Measurements from ENCODE around the gene RNF112. TPM values are rescaled to one million over a fixed set of nuclear protein-coding genes. Genes with fewer than 3 reads are reported as not detected.

The RNF112 gene, protein sequence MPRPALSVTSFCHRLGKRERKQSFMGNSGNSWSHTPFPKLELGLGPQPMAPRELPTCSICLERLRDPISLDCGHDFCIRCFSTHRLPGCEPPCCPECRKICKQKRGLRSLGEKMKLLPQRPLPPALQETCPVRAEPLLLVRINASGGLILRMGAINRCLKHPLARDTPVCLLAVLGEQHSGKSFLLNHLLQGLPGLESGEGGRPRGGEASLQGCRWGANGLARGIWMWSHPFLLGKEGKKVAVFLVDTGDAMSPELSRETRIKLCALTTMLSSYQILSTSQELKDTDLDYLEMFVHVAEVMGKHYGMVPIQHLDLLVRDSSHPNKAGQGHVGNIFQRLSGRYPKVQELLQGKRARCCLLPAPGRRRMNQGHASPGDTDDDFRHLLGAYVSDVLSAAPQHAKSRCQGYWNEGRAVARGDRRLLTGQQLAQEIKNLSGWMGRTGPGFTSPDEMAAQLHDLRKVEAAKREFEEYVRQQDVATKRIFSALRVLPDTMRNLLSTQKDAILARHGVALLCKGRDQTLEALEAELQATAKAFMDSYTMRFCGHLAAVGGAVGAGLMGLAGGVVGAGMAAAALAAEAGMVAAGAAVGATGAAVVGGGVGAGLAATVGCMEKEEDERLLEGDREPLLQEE
- 0.48 to 0.71 TPM (median 0.62 TPM) in 5 replicates for total RNA-seq (2022; extraction: Qiagen RNA extraction)

DNA sequence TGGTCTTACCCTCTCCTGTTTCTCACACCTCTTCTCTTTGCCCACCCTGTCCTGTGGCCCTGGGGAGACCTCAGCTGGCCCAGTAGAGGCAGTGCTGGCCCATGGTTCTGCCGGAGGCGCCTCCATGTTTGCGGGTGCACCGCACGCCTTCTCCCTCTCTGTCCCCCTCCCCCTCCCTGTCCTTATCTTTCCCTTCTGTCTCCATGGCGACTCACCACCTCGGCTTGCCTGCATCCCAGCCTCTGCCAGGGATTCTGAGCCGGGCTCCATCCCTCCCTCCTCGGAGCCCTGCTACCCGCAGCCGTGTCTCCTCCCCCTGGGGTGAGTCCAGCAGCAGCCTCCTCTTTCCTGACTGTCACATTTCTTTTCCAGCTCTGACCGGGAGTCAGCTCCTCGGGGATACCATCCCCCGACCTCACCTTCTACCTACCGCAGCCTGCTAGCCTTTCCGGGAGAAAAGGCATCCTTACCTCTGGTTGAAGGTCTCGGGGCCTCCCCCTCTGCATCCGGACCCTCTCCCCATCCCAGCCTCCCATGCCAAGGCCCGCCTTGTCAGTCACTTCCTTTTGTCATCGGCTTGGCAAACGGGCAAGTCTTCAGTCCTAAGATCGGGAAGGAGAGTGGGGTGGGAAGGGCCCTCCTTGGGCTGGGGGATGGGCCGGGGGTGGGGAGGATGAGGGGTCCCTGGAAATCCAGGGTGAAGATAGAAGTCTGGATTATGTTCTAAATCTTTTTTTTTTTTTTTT, at the start of gene RNF112:
RNF112 (plus strand) TSS at position 358 of the 746 bp plus-strand sequence; CDS start at position 535, 177 bp downstream.

DNA sequence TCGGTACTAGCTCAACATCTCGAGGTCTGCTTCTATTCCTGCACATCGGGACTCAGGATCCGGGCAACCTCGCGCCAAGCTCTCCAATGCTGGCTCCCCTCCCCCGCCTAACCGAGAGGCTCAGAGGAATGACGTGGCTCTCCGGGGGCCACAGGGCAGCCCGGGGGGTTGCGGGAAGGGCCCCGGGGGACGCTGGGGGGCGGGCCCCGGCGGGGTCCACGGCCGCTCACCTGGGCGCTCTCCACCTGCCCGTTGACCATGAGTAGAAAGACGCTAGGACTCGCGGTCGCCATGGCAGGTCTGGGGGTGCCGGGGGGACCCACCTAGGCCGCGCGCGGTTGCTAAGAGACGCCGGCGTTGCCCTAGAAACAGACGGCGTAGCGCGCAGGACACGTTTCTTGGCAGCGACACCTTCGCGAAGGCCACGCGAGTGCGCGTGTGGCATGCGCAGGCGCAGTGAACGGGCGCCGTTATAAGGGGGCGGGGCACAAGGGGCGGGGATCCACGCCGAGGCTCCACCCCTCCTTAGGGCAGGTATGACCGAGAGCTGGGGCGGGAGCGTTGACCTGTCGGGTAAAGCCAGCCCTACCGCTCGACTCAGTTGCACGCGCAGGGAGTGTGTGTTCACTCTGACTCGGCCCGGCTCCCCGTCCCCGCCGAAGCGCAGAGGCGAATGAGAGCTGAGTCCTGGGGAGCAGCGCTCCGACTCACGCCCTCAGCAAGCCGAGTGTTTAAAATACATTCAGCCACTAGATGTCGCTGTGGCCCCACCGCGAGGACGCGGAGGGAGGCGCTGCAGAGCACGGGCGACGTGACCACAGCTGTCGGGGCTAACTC, 48.5 kb upstream of the RNF112 start, which contains the start of gene B9D1:
B9D1 (minus strand) TSS at position 447 of the 837 bp plus-strand sequence; CDS start at position 293, 154 bp downstream.

DNA sequence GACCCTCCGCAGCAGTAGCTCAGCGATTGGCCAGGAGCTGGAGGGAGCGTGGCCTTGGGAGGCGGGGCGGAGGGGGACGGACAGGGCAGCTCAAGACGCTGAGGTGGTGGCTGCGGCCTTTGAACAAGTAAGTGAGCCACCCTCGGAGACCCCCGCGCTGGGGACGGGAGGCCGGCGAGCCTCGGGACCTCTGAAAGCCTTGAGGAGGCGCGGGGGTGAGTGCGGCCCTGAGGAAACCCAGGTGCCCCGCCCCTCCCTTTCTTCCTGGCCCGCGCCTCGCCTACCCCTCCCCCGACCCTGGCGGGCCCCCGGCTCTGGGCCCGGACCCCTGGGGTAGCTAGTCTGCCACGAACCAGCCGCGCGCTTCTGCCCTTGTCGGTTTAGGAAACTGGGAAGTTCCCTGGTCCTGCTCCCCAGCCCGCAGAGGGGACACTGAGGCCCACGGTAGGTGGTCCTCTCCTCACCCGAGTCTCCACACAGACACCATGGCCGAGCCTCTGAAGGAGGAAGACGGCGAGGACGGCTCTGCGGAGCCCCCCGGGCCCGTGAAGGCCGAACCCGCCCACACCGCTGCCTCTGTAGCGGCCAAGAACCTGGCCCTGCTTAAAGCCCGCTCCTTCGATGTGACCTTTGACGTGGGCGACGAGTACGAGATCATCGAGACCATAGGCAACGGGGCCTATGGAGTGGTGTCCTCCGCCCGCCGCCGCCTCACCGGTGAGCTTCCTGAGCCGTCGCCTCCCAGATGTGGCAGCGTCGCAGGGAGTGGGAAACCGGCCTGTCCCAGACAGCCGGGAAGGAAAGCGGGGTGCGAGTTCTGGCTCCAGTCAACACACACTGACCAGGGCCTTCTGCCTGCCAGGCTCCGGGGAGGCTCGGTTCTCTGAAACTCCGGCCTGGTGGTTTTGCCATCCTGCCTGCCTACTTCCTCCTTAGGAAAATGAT, 32.3 kb upstream of the RNF112 start, which contains the start of gene MAPK7:
MAPK7 (plus strand) TSS at position 83 of the 945 bp plus-strand sequence; CDS start at position 486, 403 bp downstream.

DNA sequence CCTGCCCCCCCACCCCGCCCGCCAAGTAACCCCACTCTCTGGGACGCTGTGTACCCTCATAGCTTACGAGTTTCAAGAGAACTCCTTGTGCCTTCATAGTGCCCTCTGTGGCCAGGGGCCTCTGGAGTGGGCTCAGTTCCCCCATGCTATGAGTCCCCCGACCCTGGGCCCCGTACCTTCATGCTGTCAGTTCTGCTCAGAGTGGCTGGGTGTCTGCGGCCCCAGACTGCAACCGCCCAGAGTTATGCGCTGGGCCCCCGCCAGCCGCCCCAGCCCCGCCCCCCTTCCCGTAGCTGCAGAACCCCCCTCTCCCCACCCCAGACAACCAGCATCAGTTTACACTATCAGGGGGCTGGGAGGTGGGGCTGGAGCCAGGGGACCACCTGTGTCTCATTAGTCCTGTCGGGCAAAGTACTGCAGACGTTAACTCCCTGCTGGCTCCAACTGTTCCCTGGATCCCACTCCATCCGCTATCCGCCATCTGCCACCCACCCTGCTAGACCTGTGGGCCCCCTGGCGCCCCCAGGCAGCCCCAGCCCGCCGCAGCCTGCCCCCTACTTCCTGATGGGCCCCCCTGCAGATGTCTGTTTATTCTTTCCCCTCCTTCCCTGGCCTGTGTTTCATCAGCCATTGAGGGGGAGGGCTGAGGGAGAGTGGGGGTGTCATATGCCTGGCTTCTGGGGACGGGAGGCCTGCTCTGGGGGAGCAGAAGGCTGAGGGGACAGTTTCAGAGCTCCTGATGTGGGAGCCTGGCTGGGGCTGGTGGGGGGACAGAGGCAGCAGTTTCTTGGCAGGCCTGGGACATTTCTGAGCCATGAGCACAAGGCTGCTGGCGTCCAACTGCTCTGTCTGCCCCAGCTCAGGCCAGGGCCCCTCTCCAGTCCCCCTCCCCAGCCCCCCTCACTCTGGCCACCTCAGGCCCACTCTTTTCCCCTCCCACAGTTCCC, 23.8 kb upstream of the RNF112 start, which contains the start of gene MFAP4:
MFAP4 (minus strand) TSS at position 217 of the 947 bp plus-strand sequence; CDS start at position 182, 35 bp downstream.

Other genes with a start within 250 kb of the RNF112 start
- gene EPN2, start 173.9 kb upstream of the RNF112 start, total RNA-seq (2022; extraction: Qiagen RNA extraction) = 47.6 to 68.2 TPM (median 58.2 TPM) in 5 replicates
- 43.7 to 50.7 TPM (median 46.2 TPM) in 5 replicates for gene B9D1, start 48.5 kb upstream of the RNF112 start, total RNA-seq (2022; extraction: Qiagen RNA extraction)
- 22.4 to 30.6 TPM (median 26.2 TPM) in 5 replicates for gene MAPK7, start 32.7 kb upstream of the RNF112 start, total RNA-seq (2022; extraction: Qiagen RNA extraction)
- 0.10 to 0.14 TPM (median 0.10 TPM) in 3 of 5 replicates, not detected in the others for gene MFAP4, start 24.0 kb upstream of the RNF112 start, total RNA-seq (2022; extraction: Qiagen RNA extraction)
- 19.3 to 24.3 TPM (median 20.6 TPM) in 5 replicates for gene SLC47A1, start 122.6 kb downstream of the RNF112 start, total RNA-seq (2022; extraction: Qiagen RNA extraction)
- gene ALDH3A2, start 237.5 kb downstream of the RNF112 start, total RNA-seq (2022; extraction: Qiagen RNA extraction) = 153 to 181 TPM (median 170 TPM) in 5 replicates

Data from A549 treated with Hydrocortisone at 1 μM for 4 hours (cell line).